HepG2 (cell line): ENCODE data around the gene VDAC1. TPM values are rescaled to one million over a fixed set of nuclear protein-coding genes. Genes with fewer than 3 reads are reported as not detected.

Experiments used
- ARID4A ChIP-seq: sonication (generic); formaldehyde crosslinking; IDR thresholded peaks from 2 replicates; pipeline ENCODE4 v1.5.0; 2020; ENCODE audit warnings: mild to moderate bottlenecking, missing genetic modification reagents, borderline replicate concordance
- MYNN ChIP-seq: sonication (generic); formaldehyde crosslinking; IDR thresholded peaks from 2 replicates; pipeline ENCODE4 v1.4.0; 2020; ENCODE audit warnings: mild to moderate bottlenecking, low read depth, missing genetic modification reagents
- PCBP1 ChIP-seq: fragments of 200-400 bp; formaldehyde crosslinking; IDR thresholded peaks from 2 replicates; pipeline ENCODE4 v1.6.1; 2017; ENCODE audit warnings: mild to moderate bottlenecking, low read depth, low read length, borderline replicate concordance
- PHF8 ChIP-seq: sonication (generic); formaldehyde crosslinking; IDR thresholded peaks from 2 replicates; pipeline ENCODE4 v1.5.0; 2020; ENCODE audit warnings: missing genetic modification reagents
- ZFY ChIP-seq: sonication (generic); formaldehyde crosslinking; IDR thresholded peaks from 2 replicates; pipeline ENCODE4 v1.4.0; 2020; ENCODE audit warnings: missing genetic modification reagents
- ZNF264 ChIP-seq: sonication (generic); formaldehyde crosslinking; IDR thresholded peaks from 2 replicates; pipeline ENCODE4 v1.4.0; 2020; ENCODE audit warnings: missing genetic modification reagents
- ZNF431 ChIP-seq: sonication (generic); formaldehyde crosslinking; IDR thresholded peaks from 2 replicates; pipeline ENCODE4 v1.9.0; 2022; ENCODE audit warnings: missing genetic modification reagents, low read depth, mild to moderate bottlenecking, borderline replicate concordance
- ZNF558 ChIP-seq: sonication (generic); formaldehyde crosslinking; IDR thresholded peaks from 2 replicates; pipeline ENCODE4 v1.9.0; 2022; ENCODE audit warnings: mild to moderate bottlenecking, missing genetic modification reagents, borderline replicate concordance
- ZSCAN21 ChIP-seq: sonication (generic); formaldehyde crosslinking; IDR thresholded peaks from 2 replicates; pipeline ENCODE4 v1.8.0; 2022; ENCODE audit warnings: mild to moderate bottlenecking, missing genetic modification reagents, moderate library complexity, borderline replicate concordance
- polyA plus RNA-seq, 8 experiments: library from polyadenylated mRNA; depleted of rRNA in 3 of 8; stranded (reverse) in 7 of 8; unstranded in 1 of 8; fragments of >200 nt; fragmentation: Illumina TruSeq in 4 of 8; extraction: Trizol in 4 of 8; gene quantifications; 2 replicates each; pipeline versions ENCODE4 v1.2.1 to v1.2.3, GENCODE V29; 2011 to 2016; ENCODE audit warnings: low read depth in 4 of 8, missing spikeins in 1 of 8, mixed read lengths in 1 of 8; ENCODE audit not compliant: insufficient read depth in 1 of 8
- total RNA-seq, 5 experiments: library from RNA; depleted of rRNA; stranded (reverse); fragments of >200 nt; fragmentation: Illumina TruSeq; extraction: Trizol; gene quantifications; 2 replicates each; pipeline ENCODE4 v1.2.3, GENCODE V29; 2016; ENCODE audit warnings: low read depth in 1 of 5
- TF ChIP-seq, protein P1 (sequence below): sonication (generic); formaldehyde crosslinking; IDR thresholded peaks from one replicate; pipeline ENCODE4 v1.5.1; 2020; ENCODE audit warnings: mild to moderate bottlenecking, missing genetic modification reagents; ENCODE audit errors: not compliant biosample characterization
- TF ChIP-seq, protein P2 (sequence below): sonication (generic); formaldehyde crosslinking; IDR thresholded peaks from 2 replicates; pipeline ENCODE4 v1.4.0; 2020; ENCODE audit warnings: missing genetic modification reagents

VDAC1 gene
- total and polyA plus RNA-seq, 2 of the 13 experiments (the other 11 are each of a cell fraction or from before 2014, with no cell fraction given) = 112 to 380 TPM

DNA sequence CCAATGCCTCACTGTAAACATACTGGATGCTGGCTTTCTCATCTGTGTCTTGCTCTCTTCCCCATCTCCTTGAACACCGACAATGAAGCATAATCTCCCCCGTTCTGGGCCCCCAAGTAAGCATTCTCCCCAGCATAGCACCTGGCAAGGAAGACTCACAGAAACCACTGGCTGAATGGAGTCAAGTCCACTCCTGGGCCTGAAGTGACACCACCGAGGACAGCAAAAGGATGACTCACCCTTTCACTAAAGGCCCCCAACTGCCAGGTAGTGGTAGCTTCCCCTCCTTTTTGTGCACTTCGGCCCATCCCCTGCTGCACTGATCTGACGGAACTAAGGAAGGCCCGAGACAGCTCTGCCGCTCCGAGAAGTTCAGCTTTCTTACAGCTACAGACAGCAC lies 9.4 kb downstream of the VDAC1 start (continued):
- TF ChIP-seq ZSCAN21 (CRISPR knock-in tag) = no peak
- TF ChIP-seq, protein P1, sequence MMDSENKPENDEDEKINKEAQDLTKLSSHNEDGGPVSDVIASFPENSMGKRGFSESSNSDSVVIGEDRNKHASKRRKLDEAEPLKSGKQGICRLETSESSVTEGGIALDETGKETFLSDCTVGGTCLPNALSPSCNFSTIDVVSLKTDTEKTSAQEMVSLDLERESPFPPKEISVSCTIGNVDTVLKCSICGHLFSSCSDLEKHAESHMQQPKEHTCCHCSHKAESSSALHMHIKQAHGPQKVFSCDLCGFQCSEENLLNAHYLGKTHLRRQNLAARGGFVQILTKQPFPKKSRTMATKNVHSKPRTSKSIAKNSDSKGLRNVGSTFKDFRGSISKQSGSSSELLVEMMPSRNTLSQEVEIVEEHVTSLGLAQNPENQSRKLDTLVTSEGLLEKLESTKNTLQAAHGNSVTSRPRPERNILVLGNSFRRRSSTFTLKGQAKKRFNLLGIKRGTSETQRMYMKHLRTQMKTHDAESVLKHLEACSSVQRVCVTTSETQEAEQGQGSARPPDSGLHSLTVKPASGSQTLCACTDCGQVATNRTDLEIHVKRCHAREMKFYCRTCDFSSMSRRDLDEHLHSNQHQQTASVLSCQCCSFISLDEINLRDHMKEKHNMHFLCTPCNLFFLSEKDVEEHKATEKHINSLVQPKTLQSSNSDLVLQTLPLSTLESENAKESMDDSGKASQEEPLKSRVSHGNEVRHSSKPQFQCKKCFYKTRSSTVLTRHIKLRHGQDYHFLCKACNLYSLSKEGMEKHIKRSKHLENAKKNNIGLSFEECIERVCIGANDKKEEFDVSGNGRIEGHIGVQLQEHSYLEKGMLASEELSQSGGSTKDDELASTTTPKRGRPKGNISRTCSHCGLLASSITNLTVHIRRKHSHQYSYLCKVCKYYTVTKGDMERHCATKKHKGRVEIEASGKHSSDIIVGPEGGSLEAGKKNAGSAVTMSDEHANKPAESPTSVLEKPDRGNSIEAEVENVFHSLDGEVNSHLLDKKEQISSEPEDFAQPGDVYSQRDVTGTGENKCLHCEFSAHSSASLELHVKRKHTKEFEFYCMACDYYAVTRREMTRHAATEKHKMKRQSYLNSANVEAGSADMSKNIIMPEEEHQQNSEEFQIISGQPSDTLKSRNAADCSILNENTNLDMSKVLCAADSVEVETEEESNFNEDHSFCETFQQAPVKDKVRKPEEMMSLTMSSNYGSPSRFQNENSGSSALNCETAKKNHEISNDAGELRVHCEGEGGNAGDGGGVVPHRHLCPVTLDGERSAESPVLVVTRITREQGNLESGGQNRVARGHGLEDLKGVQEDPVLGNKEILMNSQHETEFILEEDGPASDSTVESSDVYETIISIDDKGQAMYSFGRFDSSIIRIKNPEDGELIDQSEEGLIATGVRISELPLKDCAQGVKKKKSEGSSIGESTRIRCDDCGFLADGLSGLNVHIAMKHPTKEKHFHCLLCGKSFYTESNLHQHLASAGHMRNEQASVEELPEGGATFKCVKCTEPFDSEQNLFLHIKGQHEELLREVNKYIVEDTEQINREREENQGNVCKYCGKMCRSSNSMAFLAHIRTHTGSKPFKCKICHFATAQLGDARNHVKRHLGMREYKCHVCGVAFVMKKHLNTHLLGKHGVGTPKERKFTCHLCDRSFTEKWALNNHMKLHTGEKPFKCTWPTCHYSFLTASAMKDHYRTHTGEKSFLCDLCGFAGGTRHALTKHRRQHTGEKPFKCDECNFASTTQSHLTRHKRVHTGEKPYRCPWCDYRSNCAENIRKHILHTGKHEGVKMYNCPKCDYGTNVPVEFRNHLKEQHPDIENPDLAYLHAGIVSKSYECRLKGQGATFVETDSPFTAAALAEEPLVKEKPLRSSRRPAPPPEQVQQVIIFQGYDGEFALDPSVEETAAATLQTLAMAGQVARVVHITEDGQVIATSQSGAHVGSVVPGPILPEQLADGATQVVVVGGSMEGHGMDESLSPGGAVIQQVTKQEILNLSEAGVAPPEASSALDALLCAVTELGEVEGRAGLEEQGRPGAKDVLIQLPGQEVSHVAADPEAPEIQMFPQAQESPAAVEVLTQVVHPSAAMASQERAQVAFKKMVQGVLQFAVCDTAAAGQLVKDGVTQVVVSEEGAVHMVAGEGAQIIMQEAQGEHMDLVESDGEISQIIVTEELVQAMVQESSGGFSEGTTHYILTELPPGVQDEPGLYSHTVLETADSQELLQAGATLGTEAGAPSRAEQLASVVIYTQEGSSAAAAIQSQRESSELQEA (CRISPR knock-in tag) = no peak
- peak; percentile 14; the same call in 1 of the 2 replicates for TF ChIP-seq ARID4A (CRISPR knock-in tag)
- no peak for TF ChIP-seq MYNN
- no peak for TF ChIP-seq ZNF558 (CRISPR knock-in tag)
- TF ChIP-seq PHF8 (CRISPR knock-in tag) = peak; percentile 30; the same call in 1 of the 2 replicates
- TF ChIP-seq ZNF264 (CRISPR knock-in tag) = peak; percentile 100
- no peak for TF ChIP-seq PCBP1
- TF ChIP-seq ZNF431 = no peak
- TF ChIP-seq ZFY (CRISPR knock-in tag) = peak; percentile 42; the same call in 1 of the 2 replicates
- TF ChIP-seq, protein P2, sequence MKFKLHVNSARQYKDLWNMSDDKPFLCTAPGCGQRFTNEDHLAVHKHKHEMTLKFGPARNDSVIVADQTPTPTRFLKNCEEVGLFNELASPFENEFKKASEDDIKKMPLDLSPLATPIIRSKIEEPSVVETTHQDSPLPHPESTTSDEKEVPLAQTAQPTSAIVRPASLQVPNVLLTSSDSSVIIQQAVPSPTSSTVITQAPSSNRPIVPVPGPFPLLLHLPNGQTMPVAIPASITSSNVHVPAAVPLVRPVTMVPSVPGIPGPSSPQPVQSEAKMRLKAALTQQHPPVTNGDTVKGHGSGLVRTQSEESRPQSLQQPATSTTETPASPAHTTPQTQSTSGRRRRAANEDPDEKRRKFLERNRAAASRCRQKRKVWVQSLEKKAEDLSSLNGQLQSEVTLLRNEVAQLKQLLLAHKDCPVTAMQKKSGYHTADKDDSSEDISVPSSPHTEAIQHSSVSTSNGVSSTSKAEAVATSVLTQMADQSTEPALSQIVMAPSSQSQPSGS = peak; percentile 25; the same call in 1 of the 2 replicates
